ENCODE data around the gene NEU4. TPM values are rescaled to one million over a fixed set of nuclear protein-coding genes. Genes with fewer than 3 reads are reported as not detected.

The NEU4 gene
- total and polyA plus RNA-seq, 10 donors = 0.04 to 1.9 (median 0.32) TPM; not detected in 3

GRCh38 chr2:241811952-241812729, 3.1 kb downstream of the NEU4 start:
- Histone ChIP-seq H3K27ac (no peak overlapping the region), H3K4me1 (peaks cover 0 to 20% (median 4%) of the 10 kb centered on the region in 6 donors), H3K9me3 (no peaks in the 10 kb centered on the region), H3K36me3 (no peaks in the 10 kb centered on the region), H3K27me3 (replicated peaks in 1 of 7) (peaks cover 0 to 67% (median 7%) of the 10 kb centered on the region in 7 donors), H3K4me3 (no peak overlapping the region)
- intact Hi-C loops (cut with DNase I; ENCODE audit: low total_unique reads) = no loop called here
- TF ChIP-seq POLR2A (IDR thresholded peaks at IDR 0.05) = no peak
- DNase-seq = peak; percentile 55
- WGBS, 5 donors = 78 to 95% (median 82%) methylated on average over 8 to 20 of the region's 20 CpGs

GRCh38 chr2:241812730-241813643, 4.0 kb downstream of the NEU4 start:
- intact Hi-C loops (cut with DNase I; ENCODE audit: low total_unique reads) = no loop called here
- Histone ChIP-seq H3K36me3 (no peaks in the 10 kb centered on the region), H3K4me1 (peaks cover 0 to 29% (median 11%) of the 10 kb centered on the region in 6 donors), H3K9me3 (no peaks in the 10 kb centered on the region), H3K27me3 (replicated peaks in 1 of 7) (peaks cover 0 to 76% (median 7%) of the 10 kb centered on the region in 7 donors), H3K27ac (no peak overlapping the region), H3K4me3 (no peak overlapping the region)
- peak; percentile 73 for DNase-seq
- TF ChIP-seq POLR2AphosphoS5 (IDR thresholded peaks at IDR 0.05) = no peak
- no peak for TF ChIP-seq POLR2A (IDR thresholded peaks at IDR 0.05)
- TF ChIP-seq CTCF (IDR thresholded peaks at IDR 0.05 in 8 of 11, conservative IDR thresholded peaks at IDR 0.05 in 3 of 11) = no peak
- 82 to 91% (median 87%) methylated on average over 25 to 40 of the region's 40 CpGs for WGBS, 5 donors

GRCh38 chr2:241813644-241814392, 4.8 kb downstream of the NEU4 start:
- peaks cover 0 to 82% (median 7%) of the 10 kb centered on the region in 7 donors for H3K27me3 ChIP-seq (replicated peaks in 1 of 7)
- H3K36me3 ChIP-seq = no peaks in the 10 kb centered on the region
- intact Hi-C loops (cut with DNase I; ENCODE audit: low total_unique reads) = no loop called here
- no peak overlapping the region for H3K4me3 ChIP-seq
- DNase-seq = no peak
- WGBS, 5 donors = 36 to 44% (median 41%) methylated on average over 14 to 20 of the region's 20 CpGs
- TF ChIP-seq CTCF (IDR thresholded peaks at IDR 0.05 in 8 of 11, conservative IDR thresholded peaks at IDR 0.05 in 3 of 11) (no peak), POLR2A (IDR thresholded peaks at IDR 0.05) (no peak), POLR2AphosphoS5 (IDR thresholded peaks at IDR 0.05) (no peak)
- H3K9me3 ChIP-seq = no peaks in the 10 kb centered on the region
- H3K27ac ChIP-seq = no peak overlapping the region
- H3K4me1 ChIP-seq = peaks cover 0 to 31% (median 15%) of the 10 kb centered on the region in 6 donors

- 88 to 100% (median 92%) methylated on average over 2 to 17 of the region's 17 CpGs for WGBS, 5 donors
- TF ChIP-seq POLR2AphosphoS5 (IDR thresholded peaks at IDR 0.05) (no peak), POLR2A (IDR thresholded peaks at IDR 0.05) (no peak), CTCF (IDR thresholded peaks at IDR 0.05 in 8 of 11, conservative IDR thresholded peaks at IDR 0.05 in 3 of 11) (no peak)
- intact Hi-C loops (cut with DNase I; ENCODE audit: low total_unique reads) = no loop called here
- Histone ChIP-seq H3K4me3 (no peak overlapping the region), H3K27ac (no peak overlapping the region), H3K36me3 (no peaks in the 10 kb centered on the region), H3K27me3 (replicated peaks in 1 of 7) (peaks cover 0 to 79% (median 7%) of the 10 kb centered on the region in 7 donors), H3K4me1 (peaks cover 0 to 31% (median 15%) of the 10 kb centered on the region in 6 donors), H3K9me3 (no peaks in the 10 kb centered on the region)
- DNase-seq = no peak
Observed at GRCh38 chr2:241814393-241814642, 5.3 kb downstream of the NEU4 start.

Measured in spleen (tissue), 11 donors.